ENCODE measurements around the gene CCSAP. TPM values are rescaled to one million over a fixed set of nuclear protein-coding genes. Genes with fewer than 3 reads are reported as not detected.

CCSAP gene
- total and polyA plus RNA-seq, 2 of the 4 experiments (the other 2 are of a cell fraction), result 2.3 to 3.8 TPM

DNA sequence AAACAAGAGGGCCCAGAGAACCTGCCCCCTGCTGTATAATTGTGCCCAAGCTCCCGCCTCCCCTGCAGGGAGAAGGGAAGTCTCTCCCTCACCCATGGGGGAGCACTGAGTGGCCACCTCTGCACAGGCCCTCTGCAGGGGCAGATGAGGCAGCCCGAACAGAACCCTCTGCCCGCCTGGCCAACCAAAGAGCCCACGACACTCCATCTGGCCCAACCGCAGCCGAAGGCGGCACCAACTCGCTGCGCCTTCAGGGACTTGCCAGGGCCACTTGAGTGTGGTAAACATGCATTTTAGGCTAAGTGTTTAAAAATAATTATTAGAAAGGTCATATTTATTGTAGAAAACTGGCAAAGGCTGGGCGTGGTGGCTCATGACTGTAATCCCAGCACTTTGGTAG, 34.6 kb upstream of the CCSAP start:
- 20% methylated on average over 1 of the region's 10 CpGs; no CpG with 5 or more reads in 1 of the 2 experiments for WGBS, 2 experiments (ENCODE audit: extremely low coverage in 2 of 2, insufficient read length in 1 of 2)

More for the DNA sequence above, 34.6 kb upstream of the CCSAP start:
- Histone ChIP-seq H3K9ac (ENCODE audit: low read depth, low read length) (no peak overlapping the region), H3K9me1 (ENCODE audit: insufficient read depth, low read length) (no peaks in the 10 kb centered on the region), H3K4me2 (ENCODE audit: low read depth, low read length) (no peak overlapping the region), H3K27ac (ENCODE audit: insufficient read depth, low read length) (no peak overlapping the region), H3K18ac (ENCODE audit: low read depth, low read length) (no peak overlapping the region), H3K4me3 (ENCODE audit: insufficient read depth, low read depth, low read length) (no peak overlapping the region), H3K27me3 (ENCODE audit: control insufficient read depth, insufficient read depth, low read length) (peaks cover 5% of the 10 kb centered on the region; the same call in 1 of the 2 replicates), H2BK120ac (ENCODE audit: low read depth, low read length) (no peak overlapping the region), H2BK20ac (ENCODE audit: low read depth, low read length) (no peak overlapping the region), H3K9me3 (ENCODE audit: control insufficient read depth, insufficient read depth, low read length) (no peaks in the 10 kb centered on the region), H3K4ac (ENCODE audit: low read depth, low read length) (no peak overlapping the region), H3K79me1 (ENCODE audit: low read depth in 1 of 2, low read length in 2 of 2) (no peaks in the 10 kb centered on the region), H3K56ac (ENCODE audit: extremely low read depth, insufficient read depth, low read length) (no peak overlapping the region), H3K36me3 (ENCODE audit: control insufficient read depth, insufficient read depth, low read length) (no peaks in the 10 kb centered on the region), H2BK5ac (ENCODE audit: low read depth, low read length, poor library complexity, severe bottlenecking) (no peak overlapping the region), H2AK9ac (replicated peaks; ENCODE audit: low read depth, low read length, poor library complexity) (no peak overlapping the region), H3K4me1 (ENCODE audit: control insufficient read depth, insufficient read depth, low read length) (no peaks in the 10 kb centered on the region), H4K8ac (ENCODE audit: low read depth in 2 of 2, low read length in 2 of 2) (no peak overlapping the region), H4K5ac (ENCODE audit: low read depth, low read length) (no peak overlapping the region), H3K14ac (replicated peaks; ENCODE audit: low read depth, low read length) (no peak overlapping the region), H4K91ac (ENCODE audit: insufficient read depth, low read depth, low read length) (no peak overlapping the region), H2BK15ac (ENCODE audit: low read depth, low read length) (no peak overlapping the region), H2AFZ (replicated peaks; ENCODE audit: low read length, poor library complexity) (no peak overlapping the region), H4K20me1 (ENCODE audit: insufficient read depth, low read length) (no peaks in the 10 kb centered on the region), H2AK5ac (ENCODE audit: low read depth, low read length) (no peak overlapping the region), H3K23ac (ENCODE audit: low read depth, low read length) (no peak overlapping the region)
- no peak for ATAC-seq (ENCODE audit: low read depth)
- ChIA-PET CTCF (no interaction called here), POLR2A (ENCODE audit: unreplicated experiment) (no interaction called here)
- intact Hi-C loops (cut with micrococcal nuclease) (no loop called here), in situ Hi-C loops (cut with MboI; ENCODE audit: low sequenced_read_pairs) (no loop called here), dilution Hi-C loops (cut with HindIII; ENCODE audit: low sequenced_read_pairs, unreplicated experiment) (no loop called here)
- TF ChIP-seq RAD21 (IDR thresholded peaks at IDR 0.05; ENCODE audit: low read length), result no peak
- TF ChIP-seq, protein P1, sequence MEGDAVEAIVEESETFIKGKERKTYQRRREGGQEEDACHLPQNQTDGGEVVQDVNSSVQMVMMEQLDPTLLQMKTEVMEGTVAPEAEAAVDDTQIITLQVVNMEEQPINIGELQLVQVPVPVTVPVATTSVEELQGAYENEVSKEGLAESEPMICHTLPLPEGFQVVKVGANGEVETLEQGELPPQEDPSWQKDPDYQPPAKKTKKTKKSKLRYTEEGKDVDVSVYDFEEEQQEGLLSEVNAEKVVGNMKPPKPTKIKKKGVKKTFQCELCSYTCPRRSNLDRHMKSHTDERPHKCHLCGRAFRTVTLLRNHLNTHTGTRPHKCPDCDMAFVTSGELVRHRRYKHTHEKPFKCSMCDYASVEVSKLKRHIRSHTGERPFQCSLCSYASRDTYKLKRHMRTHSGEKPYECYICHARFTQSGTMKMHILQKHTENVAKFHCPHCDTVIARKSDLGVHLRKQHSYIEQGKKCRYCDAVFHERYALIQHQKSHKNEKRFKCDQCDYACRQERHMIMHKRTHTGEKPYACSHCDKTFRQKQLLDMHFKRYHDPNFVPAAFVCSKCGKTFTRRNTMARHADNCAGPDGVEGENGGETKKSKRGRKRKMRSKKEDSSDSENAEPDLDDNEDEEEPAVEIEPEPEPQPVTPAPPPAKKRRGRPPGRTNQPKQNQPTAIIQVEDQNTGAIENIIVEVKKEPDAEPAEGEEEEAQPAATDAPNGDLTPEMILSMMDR (conservative IDR thresholded peaks at IDR 0.05; ENCODE audit: low read depth, low read length), result no peak
- no peak for TF ChIP-seq RFX5 (IDR thresholded peaks at IDR 0.05; ENCODE audit: low read depth, low read length)
- no peak for TF ChIP-seq MAZ (IDR thresholded peaks at IDR 0.05; ENCODE audit: borderline replicate concordance, low read depth, low read length)
- no peak for TF ChIP-seq RCOR1 (IDR thresholded peaks at IDR 0.05; ENCODE audit: insufficient replicate concordance, low read length)
- no peak for TF ChIP-seq MAFK (IDR thresholded peaks at IDR 0.05; ENCODE audit: low read depth, low read length)
- TF ChIP-seq CEBPB (IDR thresholded peaks at IDR 0.05; ENCODE audit: low read depth, low read length), result no peak
- no TSS peak for BruUV-seq (replicated peaks)
- DNase-seq, result no peak

Data from IMR-90 (cell line).